Stimulated activated naive CD8-positive, alpha-beta T cell treated with anti-CD3 and anti-CD28 coated beads, Interleukin-15, Interleukin-2, amounts not matched to agents 100 ng/mL and 50 ng/mL, for 24 hours (primary cell): ENCODE measurements around the gene CLEC2A.
A peak's percentile ranks its signal among the peaks of the same experiment; 100 is the strongest.
"Not testable (repeated sequence)": the region's sequence is repeated elsewhere in the genome, so short reads cannot be mapped to it uniquely, and the experiment has no call there.

Source experiments
- H3K27ac Mint-ChIP-seq: one replicate; pipeline ENCODE4 v1.8.0; 2021; ENCODE audit warnings: mild to moderate bottlenecking, mixed read lengths
- H3K27me3 Mint-ChIP-seq: one replicate; pipeline ENCODE4 v1.8.0; 2021; ENCODE audit warnings: mixed read lengths
- H3K36me3 Mint-ChIP-seq: one replicate; pipeline ENCODE4 v1.8.0; 2021; ENCODE audit warnings: low read depth, mixed read lengths
- H3K4me1 Mint-ChIP-seq: one replicate; pipeline ENCODE4 v1.8.0; 2021; ENCODE audit warnings: low read depth, mixed read lengths
- H3K4me3 Mint-ChIP-seq: one replicate; pipeline ENCODE4 v1.8.0; 2021; ENCODE audit warnings: mild to moderate bottlenecking, mixed read lengths
- H3K9me3 Mint-ChIP-seq: one replicate; pipeline ENCODE4 v1.8.0; 2021; ENCODE audit warnings: mixed read lengths

Gene CLEC2A

DNA sequence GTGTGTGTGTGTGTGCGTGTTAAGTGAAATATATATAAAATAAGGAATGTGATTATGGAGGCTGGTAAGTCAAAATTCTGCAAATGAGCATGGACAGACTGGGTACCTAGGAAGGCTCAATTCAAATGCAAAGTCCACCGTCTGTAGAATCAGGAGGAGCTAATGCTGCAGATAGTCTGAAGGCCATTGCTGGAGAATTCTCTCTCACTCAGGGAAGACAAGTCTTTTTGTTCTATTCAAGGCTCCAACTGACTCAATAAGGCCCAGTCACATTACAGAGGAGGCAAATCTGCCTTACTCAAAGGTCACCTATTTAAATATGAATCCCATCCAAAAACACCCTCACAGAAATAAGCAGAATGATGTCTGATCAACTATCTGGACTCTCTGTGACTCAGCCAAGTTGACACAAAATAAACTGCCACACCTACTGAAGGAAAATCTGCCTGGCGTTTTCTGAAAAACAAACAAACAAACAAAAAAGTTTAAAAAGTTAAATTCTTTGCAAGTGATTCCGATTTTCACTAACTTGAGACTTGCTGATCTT lies 51.6 kb downstream of the CLEC2A start:
- H3K4me1 Mint-ChIP-seq: peaks cover 7% of the 10 kb centered on the region
- H3K4me3 Mint-ChIP-seq: no peak overlapping the region
- H3K9me3 Mint-ChIP-seq: no peaks in the 10 kb centered on the region
- H3K27me3 Mint-ChIP-seq: no peaks in the 10 kb centered on the region
- H3K27ac Mint-ChIP-seq: no peak overlapping the region
- H3K36me3 Mint-ChIP-seq: no peaks in the 10 kb centered on the region

DNA sequence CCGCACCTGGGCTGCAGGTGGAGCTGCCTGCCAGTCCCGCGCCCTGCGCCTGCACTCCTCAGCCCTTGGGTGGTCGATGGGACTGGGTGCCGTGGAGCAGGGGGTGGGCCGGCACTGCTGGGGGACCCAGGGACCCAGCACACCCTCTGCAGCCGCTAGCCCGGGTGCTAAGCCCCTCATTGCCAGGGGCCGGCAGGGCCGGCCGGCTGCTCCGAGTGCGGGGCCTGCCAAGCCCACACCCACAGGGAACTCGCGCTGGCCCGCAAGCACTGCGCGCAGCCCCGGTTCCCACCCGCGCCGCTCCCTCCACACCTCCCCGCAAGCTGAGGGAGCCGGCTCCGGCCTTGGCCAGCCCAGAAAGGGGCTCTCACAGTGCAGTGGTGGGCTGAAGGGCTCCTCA lies 56.0 kb downstream of the CLEC2A start:
- not testable (repeated sequence) for H3K27me3 Mint-ChIP-seq, H3K4me3 Mint-ChIP-seq, H3K27ac Mint-ChIP-seq, H3K36me3 Mint-ChIP-seq, H3K9me3 Mint-ChIP-seq
- peaks cover 19% of the 10 kb centered on the region for H3K4me1 Mint-ChIP-seq

DNA sequence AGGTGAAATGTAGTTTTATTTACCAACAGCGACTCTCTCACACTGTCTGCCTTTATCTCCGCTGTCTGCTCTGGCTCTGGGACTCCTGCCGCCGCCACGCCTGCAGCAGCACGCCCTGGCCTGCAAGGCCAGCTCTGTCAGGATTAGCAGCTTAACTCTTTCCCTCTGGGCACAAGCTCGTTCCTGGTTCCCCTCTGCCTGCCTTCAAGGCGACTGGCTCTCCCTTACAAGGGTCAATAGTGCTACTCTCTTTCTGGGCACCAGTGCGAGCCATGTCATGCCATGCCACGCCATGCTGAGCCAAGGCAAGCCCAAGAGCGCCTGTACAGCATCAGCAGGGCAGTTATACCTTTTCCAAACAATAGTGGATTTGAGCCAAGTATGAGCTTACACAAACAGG lies 59.4 kb downstream of the CLEC2A start:
- Mint-ChIP-seq H3K4me1 (peaks cover 29% of the 10 kb centered on the region), H3K27me3 (no peaks in the 10 kb centered on the region), H3K4me3 (no peak overlapping the region), H3K9me3 (no peaks in the 10 kb centered on the region), H3K27ac (no peak overlapping the region), H3K36me3 (no peaks in the 10 kb centered on the region)

DNA sequence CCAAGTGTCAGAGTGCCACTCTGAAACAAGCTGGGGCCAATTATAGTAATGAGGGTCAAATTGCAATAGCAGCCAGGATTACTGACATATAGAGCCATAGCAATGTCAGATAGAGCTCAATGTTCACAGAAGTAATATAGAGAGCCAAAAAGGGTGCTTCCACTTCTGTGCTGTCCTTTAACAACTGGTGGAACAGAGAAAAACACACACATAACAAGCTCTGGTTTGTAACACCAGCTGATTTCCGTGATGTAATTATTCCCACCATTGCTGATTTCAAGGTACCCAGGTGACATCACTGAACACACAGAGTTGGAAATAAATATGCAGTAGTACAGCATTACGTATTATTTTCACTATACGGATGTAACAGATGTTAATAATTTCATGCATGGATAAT lies 60.0 kb downstream of the CLEC2A start:
- no peak overlapping the region for H3K27ac Mint-ChIP-seq

DNA sequence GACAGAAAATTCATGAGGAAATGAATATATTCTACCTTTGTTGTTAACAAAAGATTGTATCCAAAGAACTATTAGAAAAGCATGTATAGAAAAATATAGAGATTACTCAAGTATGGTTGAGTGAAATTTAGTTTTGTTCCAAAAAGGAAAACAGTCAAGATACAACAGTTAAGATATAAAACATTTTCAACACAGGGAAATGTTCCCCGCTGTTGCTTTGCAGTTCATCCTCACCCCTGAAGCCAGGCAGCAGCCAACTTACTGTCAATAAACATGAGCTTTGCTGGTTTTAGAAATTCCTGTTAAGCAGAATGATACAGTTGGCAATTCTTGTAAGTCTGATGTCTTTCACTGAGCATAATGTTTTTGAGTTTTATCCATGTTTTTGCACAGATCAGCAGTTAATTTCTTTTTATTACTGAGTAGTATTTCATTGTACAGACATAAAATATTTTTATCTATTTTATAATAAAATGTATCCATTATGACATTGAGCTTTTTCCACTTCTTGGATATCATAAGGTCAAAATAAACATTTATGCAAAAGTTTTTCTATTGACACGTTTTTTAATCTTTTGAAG lies 61.8 kb downstream of the CLEC2A start:
- H3K4me3 Mint-ChIP-seq: peak overlapping the region; percentile 89
- peak overlapping the region; percentile 96 for H3K27ac Mint-ChIP-seq
- H3K27me3 Mint-ChIP-seq: no peaks in the 10 kb centered on the region
- H3K9me3 Mint-ChIP-seq: no peaks in the 10 kb centered on the region
- peaks cover 29% of the 10 kb centered on the region for H3K4me1 Mint-ChIP-seq
- H3K36me3 Mint-ChIP-seq: no peaks in the 10 kb centered on the region

More for the DNA sequence above, 60.0 kb downstream of the CLEC2A start:
- H3K27me3 Mint-ChIP-seq: no peaks in the 10 kb centered on the region
- H3K36me3 Mint-ChIP-seq: no peaks in the 10 kb centered on the region
- H3K4me1 Mint-ChIP-seq: peaks cover 29% of the 10 kb centered on the region
- no peak overlapping the region for H3K4me3 Mint-ChIP-seq
- no peaks in the 10 kb centered on the region for H3K9me3 Mint-ChIP-seq

DNA sequence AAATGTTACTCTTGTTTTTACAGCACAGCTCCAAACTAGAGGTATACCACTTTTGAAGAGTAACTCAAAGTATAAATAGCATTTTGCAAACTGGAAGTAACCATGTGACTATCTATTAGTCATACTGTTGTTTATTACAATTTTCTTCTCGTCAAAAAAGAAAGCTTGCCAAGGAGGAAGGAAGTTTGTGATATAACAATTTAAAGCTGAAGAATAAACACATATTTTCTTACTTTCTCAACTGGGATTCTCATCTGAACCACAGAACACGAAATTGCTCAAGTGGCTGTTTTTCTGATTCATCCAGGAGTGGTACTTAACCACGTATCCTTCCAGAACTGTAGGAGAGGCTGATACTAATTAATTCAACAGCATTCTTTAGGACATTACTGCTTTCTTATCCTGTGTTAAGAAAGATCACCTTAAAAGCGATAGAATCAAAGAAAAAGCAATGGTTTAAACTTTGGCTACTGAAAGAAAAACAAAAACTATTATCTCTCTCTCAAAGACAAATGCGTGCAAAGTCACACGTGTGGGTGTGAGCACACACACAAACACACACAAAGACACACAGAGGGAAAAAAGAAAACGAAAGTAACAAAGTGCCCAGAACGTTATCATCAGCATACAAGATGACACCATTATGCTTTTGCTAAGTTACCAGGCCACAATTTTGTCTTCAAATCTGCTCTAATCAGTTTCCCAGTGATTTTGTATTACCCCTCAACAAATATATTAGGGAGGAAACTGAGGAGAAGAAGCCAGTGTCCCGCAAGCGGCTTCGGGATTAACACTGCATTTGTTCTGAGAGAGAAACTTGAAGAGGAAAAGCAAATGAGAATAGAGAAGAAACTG lies 62.6 kb downstream of the CLEC2A start, which contains the start of gene CLEC2B:
Gene CLEC2B (minus strand): TSS at position 48 of the 855 bp plus-strand sequence.
- Mint-ChIP-seq H3K4me1 (peaks cover 33% of the 10 kb centered on the region), H3K27me3 (no peaks in the 10 kb centered on the region), H3K9me3 (no peaks in the 10 kb centered on the region), H3K36me3 (peaks cover under 1% of the 10 kb centered on the region), H3K4me3 (peak within 1 kb of the TSS; percentile 89), H3K27ac (peak within 1 kb of the TSS; percentile 96)

DNA sequence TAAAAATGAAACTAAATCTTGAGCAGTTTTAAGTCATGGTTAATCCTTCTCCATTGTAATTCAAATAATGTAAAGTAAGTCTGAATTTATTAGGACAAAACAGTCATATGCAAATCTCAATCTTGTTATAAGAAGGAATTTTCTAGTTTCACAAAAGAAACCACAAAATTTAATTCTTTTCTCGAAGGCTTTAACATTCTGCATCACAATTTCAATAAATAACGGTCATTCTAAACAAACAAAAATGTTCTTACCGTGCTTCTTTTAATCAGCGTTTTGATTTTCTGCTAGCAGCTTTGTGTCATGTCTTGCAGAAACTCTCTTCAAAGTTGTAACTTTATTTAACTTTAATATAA lies 63.2 kb downstream of the CLEC2A start:
- peak overlapping the region; percentile 89 for H3K4me3 Mint-ChIP-seq
- H3K9me3 Mint-ChIP-seq: no peaks in the 10 kb centered on the region
- peak overlapping the region; percentile 96 for H3K27ac Mint-ChIP-seq
- H3K36me3 Mint-ChIP-seq: peaks cover 6% of the 10 kb centered on the region
- no peaks in the 10 kb centered on the region for H3K27me3 Mint-ChIP-seq
- H3K4me1 Mint-ChIP-seq: peaks cover 39% of the 10 kb centered on the region

DNA sequence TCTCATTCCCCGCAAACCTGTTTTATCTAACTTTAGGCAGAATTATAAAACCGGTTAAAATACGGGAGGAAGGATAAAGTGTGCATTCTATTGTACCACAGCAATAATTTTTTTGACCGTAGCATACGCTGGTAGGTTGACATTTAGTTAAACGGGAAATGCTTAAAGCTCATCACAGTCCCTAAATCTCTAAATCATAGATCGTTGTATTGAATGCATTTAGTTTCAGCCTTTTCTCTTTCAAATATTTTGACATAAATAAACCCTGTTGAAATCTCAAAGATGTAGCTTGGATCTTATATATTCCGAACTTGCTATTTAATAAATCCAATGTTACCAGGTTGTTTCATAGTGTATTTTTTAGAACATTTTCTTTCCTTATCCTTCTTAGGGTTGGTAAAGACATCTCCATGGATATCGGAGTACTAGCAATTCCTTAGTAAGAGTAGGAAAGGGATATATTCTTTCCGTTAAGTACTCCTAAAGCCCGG lies 63.8 kb downstream of the CLEC2A start:
- Mint-ChIP-seq H3K4me3 (peak overlapping the region; percentile 89), H3K27me3 (no peaks in the 10 kb centered on the region), H3K36me3 (peaks cover 12% of the 10 kb centered on the region), H3K4me1 (peaks cover 45% of the 10 kb centered on the region), H3K9me3 (no peaks in the 10 kb centered on the region), H3K27ac (peak overlapping the region; percentile 96)

DNA sequence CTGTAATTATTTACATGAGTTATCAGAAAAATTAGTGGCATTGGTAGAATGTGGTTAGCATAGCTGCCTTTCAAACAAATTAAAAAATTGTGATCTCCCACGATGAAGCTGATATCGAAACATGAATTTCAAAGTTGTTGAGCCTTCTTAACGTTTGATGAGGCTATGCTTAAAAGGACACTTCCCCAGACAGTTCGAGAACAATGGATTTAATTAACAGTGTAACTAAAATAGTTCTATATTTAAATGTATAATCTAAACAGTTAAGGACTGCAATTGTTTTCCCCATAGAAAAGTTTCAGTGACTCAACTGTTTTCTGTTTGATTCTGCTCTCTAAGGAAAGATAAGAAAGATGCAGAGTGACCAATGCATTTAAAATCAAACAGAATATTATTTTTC lies 64.6 kb downstream of the CLEC2A start:
- H3K4me1 Mint-ChIP-seq: peaks cover 49% of the 10 kb centered on the region
- peaks cover 19% of the 10 kb centered on the region for H3K36me3 Mint-ChIP-seq
- peak overlapping the region; percentile 88 for H3K4me3 Mint-ChIP-seq

DNA sequence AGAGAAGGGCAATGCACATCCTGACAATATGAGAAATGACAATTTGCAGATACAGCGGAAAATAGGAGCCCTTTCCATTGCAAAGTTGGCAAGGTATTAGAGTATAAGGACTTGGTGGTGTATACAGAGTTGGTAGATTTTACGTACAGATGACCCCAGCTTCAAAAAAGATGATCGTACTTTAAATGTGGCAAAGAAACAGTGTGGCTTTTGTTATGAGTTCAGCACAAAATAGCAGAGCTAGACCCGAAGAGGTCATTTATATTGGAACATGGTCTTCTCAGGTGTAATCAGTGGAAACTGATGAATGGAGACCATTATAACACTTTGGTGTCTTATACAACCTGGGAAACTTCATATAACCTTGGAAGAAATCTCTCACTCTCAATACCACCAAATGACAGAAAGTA lies 65.3 kb downstream of the CLEC2A start:
- H3K27ac Mint-ChIP-seq: peak overlapping the region; percentile 92
- peaks cover 21% of the 10 kb centered on the region for H3K36me3 Mint-ChIP-seq
- H3K27me3 Mint-ChIP-seq: no peaks in the 10 kb centered on the region
- no peaks in the 10 kb centered on the region for H3K9me3 Mint-ChIP-seq
- H3K4me1 Mint-ChIP-seq: peaks cover 48% of the 10 kb centered on the region
- H3K4me3 Mint-ChIP-seq: peak overlapping the region; percentile 88

More for the DNA sequence above, 64.6 kb downstream of the CLEC2A start:
- Mint-ChIP-seq H3K27me3 (no peaks in the 10 kb centered on the region), H3K27ac (peak overlapping the region; percentile 92), H3K9me3 (no peaks in the 10 kb centered on the region)

DNA sequence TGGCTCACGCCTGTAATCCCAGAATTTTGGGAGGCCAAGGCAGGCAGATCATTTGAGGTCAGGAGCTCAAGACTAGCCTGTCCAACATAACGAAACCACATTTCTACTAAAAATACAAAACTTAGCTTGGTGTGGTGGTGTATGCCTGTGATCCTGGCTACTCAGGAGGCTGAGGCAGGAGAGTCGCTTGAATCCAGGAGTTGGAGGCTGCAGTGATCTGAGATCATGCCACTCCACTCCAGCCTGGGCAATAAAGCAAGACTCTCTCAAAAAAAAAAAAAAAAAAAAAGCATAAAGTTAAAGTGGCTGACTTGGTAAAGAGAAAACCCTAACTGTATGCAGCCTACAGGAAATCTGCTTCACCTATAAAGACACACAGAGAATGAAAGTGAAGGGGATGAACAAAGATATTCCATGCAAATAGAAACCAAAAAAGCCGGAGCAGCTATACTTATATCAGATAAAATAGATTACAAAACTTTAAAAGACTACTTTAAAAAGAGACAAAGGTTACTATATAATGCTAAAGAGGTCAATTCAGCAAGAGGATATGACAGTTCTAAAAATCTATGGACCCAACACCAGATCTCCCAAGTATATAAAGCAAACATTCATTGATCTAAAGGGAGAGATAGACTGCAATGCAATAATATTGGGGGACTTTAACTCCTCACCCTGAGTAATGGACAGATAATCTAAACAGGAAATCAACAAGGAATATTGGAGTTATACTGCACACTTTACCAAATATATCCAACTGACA lies 67.1 kb downstream of the CLEC2A start:
- Mint-ChIP-seq H3K36me3 (peaks cover 25% of the 10 kb centered on the region), H3K4me3 (peak overlapping the region; percentile 88), H3K9me3 (no peaks in the 10 kb centered on the region), H3K27me3 (no peaks in the 10 kb centered on the region), H3K27ac (peak overlapping the region; percentile 92), H3K4me1 (peaks cover 54% of the 10 kb centered on the region)
